Right renal pelvis (tissue), 4 donors: ENCODE measurements around the gene EXOC2. TPM values are rescaled to one million over a fixed set of nuclear protein-coding genes. Genes with fewer than 3 reads are reported as not detected.
"Not testable (repeated sequence)": the region's sequence is repeated elsewhere in the genome, so short reads cannot be mapped to it uniquely, and the experiment has no call there.

Experiments used
- DNase-seq, 4 donors: peaks; one replicate each; pipeline ENCODE4 v3.0.0-alpha.2; 2013; ENCODE audit warnings: low read depth in 4 of 4, low spot score in 3 of 4, missing footprints in 1 of 4
- polyA plus RNA-seq, 4 donors: library from polyadenylated mRNA; unstranded; fragments of 120-200 nt; gene quantifications; one replicate each; pipeline ENCODE4 v1.2.1, GENCODE V29; 2013; ENCODE audit not compliant: insufficient read length in 4 of 4

EXOC2 gene
- polyA plus RNA-seq, 4 donors = 22.3 to 26.1 (median 24.8) TPM

DNA sequence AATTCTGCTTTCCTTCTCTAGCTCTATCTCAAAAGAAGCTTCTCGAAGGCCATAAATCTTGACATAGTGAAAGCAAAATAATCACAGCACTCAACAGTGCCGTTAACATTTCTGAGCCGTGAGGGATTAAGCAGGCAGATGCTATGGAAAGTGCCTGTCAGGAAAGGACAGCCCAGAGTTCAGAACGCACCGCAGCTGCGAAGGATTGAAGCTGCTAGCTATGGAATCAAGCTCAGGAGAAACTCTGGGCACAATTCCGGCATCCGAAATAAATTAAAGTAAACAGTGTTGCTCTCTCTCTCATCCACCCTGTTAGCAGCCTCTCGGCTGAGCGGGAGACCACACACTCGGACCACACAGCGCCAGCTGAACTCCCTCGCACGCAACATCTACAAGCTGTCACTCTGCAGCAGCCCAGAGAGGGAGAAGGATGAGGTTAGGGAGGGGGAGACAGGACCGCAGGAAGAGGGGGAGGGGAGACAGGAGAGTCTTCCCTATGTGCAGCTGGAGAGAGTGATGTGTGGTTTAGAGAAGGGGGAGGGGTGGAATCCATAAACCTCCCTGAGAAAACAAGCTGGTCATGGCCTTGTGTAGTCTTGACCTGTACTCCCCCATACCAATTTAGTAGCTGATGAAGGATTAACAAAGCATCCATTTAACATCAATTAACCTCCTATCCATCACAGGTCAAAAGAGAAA is 9.0 kb downstream of the EXOC2 start:
- DNase-seq = peak; percentile 53 to 74 (median 66)

DNA sequence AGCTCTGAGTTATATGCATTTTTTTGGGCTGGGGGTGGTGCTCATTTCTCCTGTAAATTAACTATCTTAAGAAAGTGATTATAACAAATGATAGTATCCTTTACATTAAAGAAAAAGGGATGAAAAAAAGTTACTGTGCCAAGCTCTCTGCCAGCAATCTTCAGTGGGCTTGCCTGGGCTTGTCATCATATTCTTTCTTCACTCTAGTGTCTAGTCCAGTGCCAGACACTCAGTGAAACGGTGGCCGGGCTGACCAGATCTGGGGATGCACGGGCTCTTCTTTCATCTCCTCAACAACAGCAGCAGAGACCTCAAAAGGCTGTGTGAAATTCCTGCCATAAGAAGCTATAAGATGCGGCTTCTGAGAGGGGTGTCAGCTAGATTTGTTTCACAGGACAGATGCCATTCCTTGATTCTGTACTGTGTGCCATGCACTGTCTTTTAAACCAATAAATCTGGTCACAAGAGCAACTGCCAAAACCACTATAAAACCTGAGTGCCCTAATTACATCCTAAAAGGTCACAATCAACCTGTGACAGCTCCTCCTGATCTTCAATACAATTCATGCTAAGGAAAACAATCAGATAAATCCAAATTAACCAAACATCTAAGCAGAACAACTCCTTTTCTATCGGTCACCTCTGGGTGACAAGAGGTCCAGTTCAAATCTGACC is 12.1 kb downstream of the EXOC2 start:
- no peak for DNase-seq

DNA sequence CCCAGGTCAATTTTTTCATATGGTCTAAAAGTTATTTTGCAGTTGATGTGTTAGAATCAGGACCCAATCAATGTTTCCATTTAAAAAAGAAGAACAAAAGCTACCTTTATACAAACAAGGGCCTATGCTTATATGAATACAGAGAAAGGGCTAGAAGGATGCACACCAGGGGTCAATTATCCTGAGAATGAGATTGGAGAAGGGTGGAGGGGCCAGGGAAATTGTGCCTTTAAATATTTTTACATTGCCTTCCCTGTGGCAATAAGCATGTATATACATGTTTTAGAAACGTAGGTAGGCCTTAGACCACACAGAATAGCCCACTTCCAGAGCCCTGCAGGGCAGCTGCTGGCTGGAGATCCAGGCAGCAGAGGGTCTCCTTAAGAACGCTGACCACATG is 12.7 kb downstream of the EXOC2 start:
- no peak for DNase-seq

DNA sequence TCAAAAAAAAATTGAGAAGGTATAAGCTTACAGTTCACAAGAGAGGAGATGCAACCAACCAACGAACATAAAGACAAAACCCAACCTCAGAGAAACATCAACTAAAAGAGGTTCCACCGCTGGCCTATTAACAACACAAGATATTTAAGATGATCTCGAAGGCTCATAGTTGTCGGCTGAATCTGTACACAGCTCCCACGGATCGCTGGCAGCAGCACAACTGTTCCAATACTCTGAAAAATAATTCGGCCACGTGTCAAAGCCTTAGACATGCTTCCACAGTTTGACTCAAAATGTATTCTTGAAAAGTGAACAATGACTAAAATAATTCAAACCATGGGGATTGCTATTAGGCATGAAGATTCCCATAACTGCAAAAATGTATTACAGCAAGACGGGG is 13.7 kb downstream of the EXOC2 start:
- no peak for DNase-seq

DNA sequence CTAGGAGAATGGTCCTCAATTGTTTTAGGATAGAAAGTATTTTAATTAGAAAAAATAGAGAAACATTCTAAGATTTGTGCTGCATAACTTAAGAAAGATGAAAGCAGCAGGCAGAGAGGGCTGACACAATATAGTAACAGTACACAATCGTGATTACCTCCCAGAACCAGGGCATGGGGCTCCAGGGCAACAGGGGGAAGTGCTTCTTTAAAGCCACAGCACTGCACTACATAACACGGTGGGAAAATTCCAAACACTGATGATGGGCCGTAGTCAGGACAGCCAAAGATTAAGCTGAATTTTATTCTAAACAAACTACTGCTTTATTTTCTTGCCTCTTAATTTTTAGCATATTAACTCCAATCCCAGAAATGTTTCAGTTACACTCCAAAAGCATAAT is 14.4 kb downstream of the EXOC2 start:
- DNase-seq = no peak

DNA sequence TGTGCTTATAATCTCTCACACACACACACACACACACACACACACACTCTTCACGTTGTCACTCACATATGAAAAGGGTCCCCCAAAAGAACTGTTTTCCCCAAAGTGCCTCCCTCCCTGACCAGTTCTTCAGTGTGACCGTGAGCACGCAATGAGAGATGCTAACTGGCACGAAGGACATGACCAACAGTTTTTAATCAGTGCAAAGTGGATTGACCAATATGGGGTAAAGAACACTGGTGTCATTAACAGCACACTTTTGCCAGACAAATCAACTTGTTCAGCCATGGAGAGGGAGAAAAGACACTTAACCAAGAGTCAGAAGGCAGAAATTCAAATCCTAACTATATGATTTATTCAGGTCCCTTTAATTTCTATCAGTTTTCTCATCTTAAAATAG is 15.0 kb downstream of the EXOC2 start:
- DNase-seq = no peak

DNA sequence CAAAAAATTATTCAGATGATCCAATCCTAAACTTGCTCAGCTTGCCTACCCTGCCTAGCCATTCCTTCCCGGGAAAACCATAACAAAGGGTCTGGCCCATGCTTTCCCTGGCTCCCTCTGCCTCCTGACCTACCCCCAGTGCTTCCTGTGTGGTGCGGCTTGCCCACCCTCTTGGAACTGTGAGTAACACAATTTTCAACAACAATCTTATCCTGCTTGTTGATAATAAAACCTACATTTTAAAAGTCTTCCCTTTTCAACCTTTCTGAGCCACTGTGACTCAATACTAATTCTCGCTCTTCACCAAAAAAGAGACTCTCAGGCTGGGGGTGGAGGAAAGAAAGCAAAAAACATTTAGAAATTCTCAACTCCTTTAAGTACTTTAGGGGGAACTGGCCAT is 18.0 kb downstream of the EXOC2 start:
- DNase-seq = no peak

DNA sequence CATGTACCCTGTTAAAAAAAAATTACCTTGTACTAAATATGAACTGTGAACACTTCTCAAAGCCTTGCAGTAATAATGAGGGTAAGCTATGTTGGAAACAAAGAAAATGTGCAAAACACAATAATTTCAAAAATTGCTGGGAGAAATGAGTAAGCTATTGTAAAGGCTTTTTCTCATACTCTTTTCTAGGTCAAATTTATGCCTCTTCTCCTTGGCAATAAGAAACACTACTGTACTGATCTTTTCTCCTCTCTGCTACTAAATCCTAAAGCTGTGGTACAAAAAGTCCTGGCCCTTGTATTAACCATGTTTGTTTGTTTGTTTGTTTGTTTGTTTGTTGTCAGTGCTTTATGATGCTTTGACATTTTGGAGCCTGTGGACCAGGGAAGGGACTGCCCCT is 18.5 kb downstream of the EXOC2 start:
- no peak for DNase-seq

DNA sequence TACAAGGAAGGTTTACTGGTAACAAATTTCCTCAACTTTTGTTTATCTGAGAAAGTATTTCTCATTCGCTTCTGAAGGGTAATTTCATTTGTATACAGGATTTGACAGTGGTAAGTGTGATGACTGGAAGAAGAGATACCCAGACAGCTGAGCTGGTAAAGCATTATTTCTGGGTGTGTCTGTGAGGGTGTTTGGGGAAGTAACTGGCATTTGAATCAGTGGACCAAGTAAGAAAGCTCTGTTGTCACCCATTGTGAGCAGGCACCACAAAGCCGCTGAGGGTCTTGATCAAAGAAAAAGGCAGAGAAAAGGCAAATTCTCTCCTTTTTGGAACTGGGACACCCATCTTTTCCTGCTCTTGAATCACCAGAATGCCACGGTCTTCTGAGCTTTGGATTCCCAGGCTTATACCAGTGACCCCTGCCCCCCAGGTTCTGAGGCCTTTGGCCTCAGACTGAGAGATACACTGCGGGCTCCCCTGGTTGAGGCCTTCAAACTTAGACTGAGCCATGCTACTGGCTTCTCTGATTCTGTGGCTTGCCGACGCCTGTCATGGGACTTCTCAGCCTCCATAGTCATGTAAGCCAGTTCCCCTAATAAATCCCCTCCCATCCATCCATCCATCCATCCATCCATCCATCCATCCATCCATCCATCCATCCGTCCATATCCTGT is 25.5 kb downstream of the EXOC2 start:
- no peak for DNase-seq

DNA sequence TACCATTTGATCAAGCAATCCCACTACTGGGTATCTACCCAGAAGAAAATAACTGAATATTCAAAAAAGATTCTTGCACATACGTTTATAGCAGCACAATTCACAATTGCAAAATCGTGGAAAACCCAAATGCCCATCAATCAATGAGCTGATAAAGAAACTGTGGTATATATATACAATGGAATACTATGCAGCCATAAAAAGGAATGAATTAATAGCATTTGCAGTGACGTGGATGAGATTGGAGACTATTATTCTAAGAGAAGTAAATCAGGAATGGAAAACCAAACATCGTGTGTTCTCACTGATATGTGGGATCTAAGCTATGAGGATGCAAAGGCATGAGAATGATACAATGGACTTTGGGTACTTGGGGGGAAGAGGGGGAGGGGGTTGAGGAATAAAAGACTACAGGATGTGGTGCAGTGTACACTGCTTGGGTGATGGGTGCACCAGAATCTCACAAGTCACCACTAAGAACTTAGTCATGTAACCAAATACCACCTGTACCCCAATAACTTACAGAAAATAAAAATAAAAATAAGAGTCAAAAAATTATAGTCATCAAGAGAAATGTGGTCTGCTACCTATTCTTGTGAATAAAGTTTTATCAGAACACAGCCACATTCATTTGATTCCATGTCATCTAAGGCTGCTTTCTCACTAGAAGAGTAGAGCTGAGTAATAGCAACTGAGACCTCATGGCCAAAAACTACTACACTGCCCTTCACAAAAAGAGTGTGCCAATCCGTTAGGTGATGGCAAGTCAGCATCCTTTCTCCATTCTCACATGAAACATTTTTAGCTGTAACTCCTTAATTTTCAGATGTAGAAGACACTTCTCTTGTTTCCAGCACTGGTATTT is 27.3 kb downstream of the EXOC2 start:
- no peak for DNase-seq

DNA sequence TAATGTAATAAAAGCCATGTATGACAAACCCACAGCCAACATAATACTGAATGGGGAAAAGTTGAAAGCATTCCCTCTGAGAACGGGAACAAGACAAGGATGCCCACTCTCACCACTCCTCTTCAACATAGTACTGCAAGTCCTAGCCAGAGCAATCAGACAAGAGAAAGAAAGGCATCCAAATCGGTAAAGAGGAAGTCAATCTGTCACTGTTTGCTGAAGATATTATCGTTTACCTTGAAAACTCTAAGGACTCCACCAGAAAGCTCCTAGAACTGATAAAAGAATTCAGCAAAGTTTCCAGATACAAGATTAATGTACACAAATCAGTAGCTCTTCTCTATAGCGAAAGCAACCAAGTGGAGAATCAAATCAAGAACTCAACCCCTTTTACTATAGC is 29.2 kb downstream of the EXOC2 start:
- DNase-seq = not testable (repeated sequence)

DNA sequence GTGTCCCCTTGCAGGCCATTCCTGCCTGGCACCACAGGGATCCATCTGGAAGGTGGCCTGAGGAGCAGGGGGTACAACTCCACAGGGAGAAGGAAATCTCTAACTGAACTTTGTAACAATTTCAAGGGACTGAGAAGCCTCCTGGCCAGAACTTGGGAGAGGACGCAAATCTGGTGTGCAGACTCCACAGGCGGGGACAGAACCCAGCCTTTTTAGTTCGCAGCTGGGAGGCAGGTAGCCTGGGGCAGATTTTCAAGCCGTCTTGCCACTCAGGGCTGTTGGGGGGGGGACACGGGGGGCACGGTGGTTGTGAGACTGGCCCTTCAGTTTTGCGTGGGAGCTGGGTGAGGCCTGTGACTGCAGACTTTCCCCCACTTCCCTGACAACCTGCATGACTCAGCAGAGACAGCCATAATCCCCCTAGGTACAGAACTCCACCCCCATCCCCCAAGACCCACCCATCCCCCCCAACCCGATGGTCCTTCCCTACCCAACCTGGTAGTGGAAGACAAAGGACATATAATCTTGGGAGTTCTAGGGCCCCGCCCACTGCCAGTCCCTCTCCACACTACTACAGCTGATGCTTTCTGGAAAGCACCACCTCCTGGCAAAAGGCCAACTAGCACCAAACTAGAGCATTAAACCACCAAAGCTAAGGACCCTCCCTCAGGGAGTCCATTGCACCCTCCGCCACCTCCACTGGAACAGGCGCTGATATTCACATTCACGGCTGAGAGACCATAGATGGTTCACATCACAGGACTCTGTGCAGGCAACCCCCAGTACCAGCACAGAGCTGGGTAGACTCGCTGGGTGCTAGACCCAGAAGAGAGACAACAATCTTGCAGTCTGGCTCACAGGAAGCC is 33.0 kb downstream of the EXOC2 start:
- DNase-seq = no peak

DNA sequence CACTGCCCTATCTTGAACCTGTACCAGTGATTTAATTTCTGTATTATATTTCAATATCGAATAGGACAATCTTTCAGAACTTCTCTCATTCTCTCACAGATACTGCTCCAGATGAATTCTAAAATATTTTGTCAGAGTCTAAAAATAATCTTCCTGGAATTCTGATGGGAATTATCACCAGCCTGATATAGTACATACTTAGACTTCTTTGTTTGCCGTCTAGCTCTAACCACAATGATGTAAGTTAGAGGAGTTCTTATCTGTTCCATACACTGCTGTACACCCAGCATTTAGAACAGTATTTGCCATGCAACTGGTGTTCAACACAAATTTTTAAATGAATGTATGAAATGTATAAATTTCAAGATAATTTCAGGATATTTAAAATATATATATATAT is 34.7 kb downstream of the EXOC2 start:
- DNase-seq = no peak

DNA sequence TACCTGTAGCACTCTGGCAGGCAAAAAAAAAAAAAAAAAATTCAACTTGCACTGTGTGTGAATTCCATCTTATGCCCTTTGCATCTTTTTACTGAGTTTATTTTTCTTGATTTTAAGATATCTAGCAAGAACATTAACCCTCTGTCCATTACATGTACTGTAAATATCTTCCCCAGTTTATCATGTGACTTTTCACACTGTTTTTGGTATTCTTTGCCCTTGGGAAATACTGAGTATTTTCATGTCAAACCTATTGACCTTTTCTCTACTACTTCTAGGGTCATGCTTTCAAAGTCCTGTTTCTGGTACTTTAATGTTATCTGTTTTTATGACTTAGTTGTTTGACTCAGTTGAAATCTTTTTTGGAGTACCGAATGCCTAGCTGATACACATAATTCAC is 35.2 kb downstream of the EXOC2 start:
- DNase-seq = no peak

DNA sequence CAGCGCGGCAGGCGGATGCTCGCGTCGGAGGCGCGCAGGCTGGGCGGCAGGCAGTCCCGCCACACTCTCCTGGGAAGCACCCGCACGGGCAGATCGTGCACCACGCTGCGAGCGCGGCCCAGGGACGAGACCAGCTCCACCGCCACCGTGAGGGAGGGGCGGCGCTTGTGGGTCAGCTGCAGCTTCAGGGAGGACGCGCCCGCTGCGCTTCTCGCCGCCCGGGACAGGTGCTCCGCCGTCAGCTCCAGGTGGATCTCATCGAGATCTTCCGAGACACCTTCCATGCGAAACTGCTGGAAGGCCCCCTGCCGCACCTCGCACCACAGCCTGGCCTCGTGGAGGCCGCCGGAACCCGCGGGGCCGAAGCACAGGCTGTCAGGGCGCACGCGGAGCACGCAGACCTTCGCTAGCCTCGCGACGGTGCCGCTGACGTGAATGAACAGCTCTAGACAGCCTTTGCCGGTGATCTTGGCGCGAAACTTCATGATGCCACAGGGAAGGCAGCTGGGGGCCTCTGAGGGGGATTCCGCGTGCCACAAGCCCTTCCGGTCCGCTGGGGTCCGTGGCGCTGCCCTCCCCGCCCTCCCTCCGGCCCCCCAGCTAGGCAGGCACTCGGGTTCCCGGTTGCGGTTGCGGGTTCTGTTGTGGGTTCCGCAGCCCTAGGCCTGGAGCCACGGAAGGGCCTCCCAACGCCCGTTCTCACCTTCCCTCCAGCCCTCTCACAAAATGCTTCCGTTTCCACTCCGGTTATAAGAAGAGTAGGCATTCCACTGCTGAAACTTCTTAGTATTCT is 36.3 kb downstream of the EXOC2 start, which contains the start of gene HUS1B:
Gene HUS1B (minus strand): TSS at position 641 of the 793 bp plus-strand sequence. CDS start 156 bp downstream, at position 485.
- no peak for DNase-seq

DNA sequence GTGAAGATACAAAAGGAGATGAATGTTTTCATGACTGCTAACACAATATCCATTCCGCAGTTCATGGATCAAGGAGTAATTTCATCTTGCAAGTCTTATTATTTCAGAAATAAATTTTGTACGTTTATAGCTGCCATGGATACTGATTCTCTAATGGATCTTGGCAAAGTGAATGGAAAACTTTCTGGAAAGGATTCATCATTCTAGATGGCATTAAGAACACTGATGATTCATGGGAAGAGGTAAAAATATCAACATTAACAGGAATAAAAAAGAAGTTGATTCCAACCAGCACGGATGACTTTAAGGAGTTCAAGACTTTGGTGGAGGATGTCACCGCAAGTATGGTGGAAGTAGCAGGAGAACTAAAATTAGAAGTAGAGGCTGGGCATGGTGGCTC is 38.8 kb downstream of the EXOC2 start:
- no peak for DNase-seq

DNA sequence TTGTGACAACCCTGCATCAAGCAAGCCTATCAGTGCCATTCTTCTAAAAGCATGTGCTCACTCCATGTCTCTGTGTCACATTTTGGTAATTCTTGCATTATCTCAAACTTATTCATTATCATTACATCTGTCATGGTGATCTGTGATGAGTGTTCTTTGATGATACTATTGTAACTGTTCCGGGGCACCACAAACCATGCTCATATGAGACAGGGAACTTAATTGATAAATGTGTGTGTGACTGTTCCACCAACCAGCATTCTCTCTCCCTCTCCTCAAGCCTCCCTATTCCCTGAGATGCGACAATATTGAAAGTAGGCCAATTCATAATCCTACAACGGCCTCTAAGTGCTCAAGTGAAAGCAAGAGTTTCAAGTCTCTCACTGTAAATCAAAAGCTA is 40.1 kb downstream of the EXOC2 start:
- DNase-seq = no peak

DNA sequence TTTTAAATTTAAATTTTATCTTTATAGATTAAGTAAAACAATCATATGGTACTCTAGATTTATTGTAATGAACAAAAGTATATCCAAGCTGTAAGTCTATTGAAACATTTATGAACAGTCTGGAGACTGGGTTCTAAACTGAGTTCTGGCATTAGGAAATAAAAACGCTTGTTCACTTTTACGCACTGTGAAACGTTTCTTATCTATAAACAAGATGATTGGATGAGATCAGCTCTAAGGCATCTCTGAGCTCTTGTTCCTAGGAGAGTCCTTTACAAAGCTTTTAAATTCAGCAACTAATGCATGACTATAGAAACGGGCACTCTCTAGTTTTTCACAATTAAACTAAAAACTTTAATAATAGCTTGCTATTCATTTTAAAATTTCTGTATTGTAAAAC is 42.8 kb downstream of the EXOC2 start:
- DNase-seq = no peak

DNA sequence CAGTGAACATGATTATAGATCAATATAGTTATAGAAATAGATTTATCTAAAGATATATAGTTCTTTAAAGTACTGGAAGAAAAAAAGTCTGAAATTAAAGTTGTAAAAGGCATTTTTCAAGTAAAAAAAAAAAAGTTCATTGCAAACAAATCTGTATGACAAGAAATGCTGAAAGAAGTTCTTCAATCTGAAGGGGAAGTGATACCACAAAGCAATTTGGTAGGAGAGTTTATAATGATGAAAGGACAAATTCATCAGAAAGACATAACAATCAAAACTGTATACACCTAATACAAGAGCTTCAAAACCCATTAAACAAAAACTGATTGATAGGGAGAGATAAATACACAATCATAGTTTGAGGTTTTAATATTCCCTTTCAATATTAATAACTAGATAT is 50.1 kb downstream of the EXOC2 start:
- no peak for DNase-seq
